C1 segment of cervical spinal cord (tissue), 14 donors: ENCODE results near the gene MMP14.
A peak's percentile ranks its signal among the peaks of the same experiment; 100 is the strongest.
"Not testable (repeated sequence)": the region's sequence is repeated elsewhere in the genome, so short reads cannot be mapped to it uniquely, and the experiment has no call there.

Experiments used
- DNase-seq, 14 donors: peaks; one replicate each; lab custom pipeline; 2025; lab: John Stamatoyannopoulos, UW

Gene MMP14

DNA sequence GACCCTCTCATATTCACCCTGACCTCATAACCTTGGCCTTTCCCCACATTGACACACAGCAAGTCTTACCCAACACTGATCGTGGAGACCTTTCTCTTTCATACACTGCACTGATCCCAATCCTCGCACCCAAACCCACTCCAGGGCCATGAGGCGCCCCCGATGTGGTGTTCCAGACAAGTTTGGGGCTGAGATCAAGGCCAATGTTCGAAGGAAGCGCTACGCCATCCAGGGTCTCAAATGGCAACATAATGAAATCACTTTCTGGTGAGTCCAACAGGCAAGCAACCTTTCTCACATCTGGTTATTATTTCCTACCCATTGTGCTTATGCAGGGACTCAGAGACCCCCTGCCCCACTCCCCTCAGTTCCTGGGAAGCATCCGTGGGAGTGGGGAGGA lies 5.4 kb downstream of the MMP14 start:
- DNase-seq = no peak

DNA sequence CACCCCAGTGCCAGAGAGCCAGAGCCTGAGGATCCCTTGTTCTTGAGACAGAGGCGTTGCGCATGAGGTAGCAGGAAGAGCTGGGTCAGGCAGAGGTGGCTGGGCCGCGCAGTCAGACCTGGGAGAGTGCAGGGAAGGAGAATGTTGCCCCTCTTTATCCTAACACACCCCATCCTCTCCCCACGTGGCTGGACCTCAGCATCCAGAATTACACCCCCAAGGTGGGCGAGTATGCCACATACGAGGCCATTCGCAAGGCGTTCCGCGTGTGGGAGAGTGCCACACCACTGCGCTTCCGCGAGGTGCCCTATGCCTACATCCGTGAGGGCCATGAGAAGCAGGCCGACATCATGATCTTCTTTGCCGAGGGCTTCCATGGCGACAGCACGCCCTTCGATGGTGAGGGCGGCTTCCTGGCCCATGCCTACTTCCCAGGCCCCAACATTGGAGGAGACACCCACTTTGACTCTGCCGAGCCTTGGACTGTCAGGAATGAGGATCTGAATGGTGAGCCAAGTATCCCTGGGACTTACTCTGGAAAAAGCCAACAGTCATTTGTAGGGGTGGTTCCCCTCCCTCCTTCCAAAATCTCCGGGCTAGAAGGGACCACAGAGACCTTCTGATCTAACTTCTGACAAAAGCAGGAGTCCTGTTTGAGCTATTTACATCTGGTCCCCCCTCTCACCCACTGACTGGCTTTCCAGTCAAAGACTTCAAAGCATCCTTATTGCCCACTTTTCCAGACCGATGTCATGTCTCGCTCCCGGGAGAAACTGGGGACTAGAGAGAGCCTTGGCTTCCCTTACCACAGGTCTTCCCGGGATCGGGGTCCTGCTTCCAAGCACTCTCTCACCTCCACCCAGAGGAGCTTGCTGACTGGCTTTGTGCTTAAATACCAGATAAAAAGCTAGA lies 6.1 kb downstream of the MMP14 start:
- no peak for DNase-seq

DNA sequence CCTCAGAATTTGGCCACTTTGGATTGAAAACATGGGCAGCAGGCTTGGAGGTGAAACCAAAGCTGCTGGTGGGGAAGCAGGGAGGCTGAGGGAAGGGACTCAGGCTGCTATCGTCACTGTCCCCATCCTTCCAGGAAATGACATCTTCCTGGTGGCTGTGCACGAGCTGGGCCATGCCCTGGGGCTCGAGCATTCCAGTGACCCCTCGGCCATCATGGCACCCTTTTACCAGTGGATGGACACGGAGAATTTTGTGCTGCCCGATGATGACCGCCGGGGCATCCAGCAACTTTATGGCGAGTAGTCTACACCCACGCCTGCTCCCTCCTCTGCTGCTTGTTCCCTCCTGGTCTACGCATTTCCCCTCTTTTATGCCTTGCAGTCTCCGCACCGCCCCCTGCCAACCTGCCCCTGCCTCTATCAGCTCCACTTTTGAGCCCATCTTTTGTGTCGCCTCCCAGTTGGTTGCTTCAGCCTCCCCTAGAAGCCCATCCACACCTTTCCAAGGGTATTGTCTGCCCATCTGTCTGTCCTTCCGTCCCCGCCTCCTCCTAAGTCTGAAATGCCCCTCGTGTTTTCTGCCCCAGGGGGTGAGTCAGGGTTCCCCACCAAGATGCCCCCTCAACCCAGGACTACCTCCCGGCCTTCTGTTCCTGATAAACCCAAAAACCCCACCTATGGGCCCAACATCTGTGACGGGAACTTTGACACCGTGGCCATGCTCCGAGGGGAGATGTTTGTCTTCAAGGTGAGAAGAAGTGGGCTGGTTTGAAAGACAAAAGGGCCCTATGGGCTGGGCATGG lies 6.9 kb downstream of the MMP14 start:
- no peak for DNase-seq

DNA sequence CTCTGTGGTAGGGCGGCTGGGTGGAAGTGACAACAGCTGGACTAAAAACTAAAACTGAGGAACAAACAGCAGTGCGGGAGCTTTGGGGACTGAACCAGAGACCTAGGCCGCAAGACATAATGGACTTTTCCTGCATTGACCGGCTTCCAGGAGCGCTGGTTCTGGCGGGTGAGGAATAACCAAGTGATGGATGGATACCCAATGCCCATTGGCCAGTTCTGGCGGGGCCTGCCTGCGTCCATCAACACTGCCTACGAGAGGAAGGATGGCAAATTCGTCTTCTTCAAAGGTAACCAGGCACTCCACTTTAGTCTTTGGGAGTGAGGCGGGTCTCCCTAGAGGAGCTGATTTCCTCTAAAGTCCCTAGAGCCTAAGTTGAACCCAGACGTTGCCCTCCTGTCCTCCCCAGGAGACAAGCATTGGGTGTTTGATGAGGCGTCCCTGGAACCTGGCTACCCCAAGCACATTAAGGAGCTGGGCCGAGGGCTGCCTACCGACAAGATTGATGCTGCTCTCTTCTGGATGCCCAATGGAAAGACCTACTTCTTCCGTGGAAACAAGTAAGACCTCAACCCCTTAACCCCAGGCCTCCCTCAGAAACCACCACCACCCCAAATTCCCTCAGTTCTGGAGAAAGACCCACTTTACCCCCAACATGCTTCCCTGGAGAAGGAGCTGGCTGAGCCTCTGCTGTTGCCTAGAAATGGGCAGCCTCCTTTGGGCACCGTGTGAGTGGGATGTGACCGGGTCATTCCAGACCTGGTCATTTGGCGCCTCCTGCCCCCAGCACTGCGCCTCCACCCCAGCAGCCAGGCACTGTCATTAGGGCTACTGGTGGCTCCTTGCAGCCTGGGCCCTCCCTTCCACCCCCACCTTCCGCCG lies 8.1 kb downstream of the MMP14 start:
- no peak for DNase-seq

DNA sequence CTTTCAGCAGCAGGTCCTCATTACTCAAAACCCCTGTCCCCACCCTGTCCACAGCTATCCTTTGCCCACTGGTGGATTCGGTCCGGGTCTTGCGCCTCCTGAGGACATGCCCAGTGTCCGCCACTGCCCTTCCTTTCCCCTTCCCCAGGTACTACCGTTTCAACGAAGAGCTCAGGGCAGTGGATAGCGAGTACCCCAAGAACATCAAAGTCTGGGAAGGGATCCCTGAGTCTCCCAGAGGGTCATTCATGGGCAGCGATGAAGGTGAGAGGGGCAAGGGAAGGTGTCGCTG lies 8.7 kb downstream of the MMP14 start:
- DNase-seq = no peak

DNA sequence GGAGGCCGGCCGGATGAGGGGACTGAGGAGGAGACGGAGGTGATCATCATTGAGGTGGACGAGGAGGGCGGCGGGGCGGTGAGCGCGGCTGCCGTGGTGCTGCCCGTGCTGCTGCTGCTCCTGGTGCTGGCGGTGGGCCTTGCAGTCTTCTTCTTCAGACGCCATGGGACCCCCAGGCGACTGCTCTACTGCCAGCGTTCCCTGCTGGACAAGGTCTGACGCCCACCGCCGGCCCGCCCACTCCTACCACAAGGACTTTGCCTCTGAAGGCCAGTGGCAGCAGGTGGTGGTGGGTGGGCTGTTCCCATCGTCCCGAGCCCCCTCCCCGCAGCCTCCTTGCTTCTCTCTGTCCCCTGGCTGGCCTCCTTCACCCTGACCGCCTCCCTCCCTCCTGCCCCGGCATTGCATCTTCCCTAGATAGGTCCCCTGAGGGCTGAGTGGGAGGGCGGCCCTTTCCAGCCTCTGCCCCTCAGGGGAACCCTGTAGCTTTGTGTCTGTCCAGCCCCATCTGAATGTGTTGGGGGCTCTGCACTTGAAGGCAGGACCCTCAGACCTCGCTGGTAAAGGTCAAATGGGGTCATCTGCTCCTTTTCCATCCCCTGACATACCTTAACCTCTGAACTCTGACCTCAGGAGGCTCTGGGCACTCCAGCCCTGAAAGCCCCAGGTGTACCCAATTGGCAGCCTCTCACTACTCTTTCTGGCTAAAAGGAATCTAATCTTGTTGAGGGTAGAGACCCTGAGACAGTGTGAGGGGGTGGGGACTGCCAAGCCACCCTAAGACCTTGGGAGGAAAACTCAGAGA lies 9.6 kb downstream of the MMP14 start:
- DNase-seq = no peak

DNA sequence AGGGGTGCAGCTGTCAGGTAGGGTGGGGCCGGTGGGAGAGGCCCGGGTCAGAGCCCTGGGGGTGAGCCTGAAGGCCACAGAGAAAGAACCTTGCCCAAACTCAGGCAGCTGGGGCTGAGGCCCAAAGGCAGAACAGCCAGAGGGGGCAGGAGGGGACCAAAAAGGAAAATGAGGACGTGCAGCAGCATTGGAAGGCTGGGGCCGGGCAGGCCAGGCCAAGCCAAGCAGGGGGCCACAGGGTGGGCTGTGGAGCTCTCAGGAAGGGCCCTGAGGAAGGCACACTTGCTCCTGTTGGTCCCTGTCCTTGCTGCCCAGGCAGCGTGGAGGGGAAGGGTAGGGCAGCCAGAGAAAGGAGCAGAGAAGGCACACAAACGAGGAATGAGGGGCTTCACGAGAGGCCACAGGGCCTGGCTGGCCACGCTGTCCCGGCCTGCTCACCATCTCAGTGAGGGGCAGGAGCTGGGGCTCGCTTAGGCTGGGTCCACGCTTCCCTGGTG lies 10.5 kb downstream of the MMP14 start:
- no peak for DNase-seq

DNA sequence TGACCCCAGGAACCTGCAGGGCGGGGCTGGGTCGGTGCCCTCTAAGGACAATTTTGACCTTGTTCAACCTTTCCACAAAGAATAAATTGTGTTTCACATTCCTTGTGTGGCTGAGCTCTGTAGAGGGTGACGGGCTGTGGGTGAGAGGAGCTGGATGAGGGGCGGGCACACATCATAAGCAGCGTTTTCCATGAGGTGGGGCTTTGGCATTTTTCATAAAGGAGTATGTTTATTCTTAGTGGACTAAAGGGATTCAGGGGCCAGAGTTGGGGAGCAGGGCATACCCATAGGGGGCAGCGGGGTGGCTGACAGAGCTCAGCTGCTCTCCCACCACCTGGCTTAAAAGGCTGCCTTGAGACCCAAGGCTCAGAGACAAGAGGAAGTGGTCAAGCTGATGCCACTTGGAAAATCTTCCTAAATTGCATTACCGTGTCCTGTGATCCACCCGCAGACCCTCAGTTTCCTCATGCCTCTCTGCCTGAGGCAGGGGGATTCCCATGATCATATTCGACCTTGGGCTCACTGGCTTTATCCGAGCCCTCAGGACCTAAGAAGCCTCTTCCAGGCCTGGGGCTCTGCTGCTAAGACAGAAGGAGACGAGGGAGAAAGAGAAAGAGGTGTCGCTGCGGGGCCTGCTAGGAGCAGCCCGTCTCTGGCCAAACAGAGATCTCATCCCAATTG lies 11.4 kb downstream of the MMP14 start:
- DNase-seq = no peak

DNA sequence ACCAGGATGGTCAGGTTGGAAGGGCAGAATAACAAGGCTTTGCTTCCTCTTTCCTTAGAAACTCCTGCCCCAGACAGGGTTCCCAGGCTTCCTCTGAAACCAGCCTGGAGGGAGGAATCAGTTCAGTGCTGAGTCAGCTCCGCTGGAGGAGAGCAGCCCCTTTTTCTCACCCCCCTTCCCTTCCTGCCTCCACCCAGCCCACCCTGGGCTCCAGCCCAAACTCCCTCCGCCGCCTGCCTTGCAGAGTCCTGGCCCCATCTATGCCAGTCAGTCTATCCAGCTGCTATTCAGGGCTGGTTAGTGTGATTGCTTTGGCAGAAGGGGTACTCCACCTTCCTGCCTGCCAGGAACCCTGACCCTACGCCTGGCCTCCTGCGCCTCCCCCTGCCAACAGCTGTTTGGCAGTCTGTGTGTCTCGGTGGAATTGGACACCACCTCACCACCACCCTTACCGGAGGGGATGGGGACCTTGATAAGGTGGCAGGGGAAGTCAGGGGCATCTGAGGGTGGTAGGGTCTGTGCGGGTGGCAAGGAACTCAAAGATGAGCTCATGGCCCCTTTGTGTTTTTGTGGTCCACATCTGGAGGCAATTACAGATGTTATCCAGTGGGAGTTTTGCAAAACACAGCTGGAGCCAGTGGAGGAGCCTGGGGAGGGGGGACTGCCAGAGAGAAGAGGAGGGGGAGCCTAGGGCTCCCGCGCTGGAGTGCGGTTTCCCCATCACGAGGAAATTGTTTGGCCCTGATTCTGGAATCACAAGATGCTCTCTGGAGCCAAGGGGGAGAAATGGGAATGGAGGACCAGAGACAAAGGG lies 12.2 kb downstream of the MMP14 start:
- peak in 4 of 14 donors; percentile 22 to 57 (median 46) for DNase-seq

DNA sequence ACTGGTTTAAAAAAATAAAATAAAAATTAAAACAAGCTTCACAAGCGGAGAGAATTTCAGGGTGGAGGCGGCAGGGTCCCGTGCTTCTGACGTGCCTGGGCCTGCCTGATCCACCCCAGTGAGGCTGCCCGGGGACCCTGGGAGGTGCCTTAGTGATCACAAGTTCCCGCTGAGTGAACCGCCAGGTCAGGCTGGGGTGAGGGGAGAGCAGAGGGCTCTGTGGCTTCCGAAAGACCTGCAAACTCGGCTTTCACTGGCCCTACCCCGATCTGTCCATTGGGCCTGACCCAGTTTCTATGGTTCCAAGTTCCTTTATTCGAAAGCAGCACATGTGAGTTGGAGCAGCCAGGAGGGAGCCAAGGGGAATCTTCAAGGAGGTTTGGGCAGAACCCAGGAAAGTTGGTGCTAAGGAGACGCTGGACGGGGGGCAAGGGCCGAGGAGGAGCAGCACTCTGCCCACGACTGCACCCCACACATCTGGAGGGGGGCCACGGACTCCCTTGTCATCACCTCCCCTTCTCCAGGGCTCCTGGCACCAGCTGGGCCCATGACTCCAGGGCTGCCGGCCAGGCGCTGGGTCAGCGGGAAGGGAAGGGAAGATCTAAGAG lies 12.9 kb downstream of the MMP14 start:
- peak in 8 of 14 donors; percentile 26 to 70 (median 60) for DNase-seq

DNA sequence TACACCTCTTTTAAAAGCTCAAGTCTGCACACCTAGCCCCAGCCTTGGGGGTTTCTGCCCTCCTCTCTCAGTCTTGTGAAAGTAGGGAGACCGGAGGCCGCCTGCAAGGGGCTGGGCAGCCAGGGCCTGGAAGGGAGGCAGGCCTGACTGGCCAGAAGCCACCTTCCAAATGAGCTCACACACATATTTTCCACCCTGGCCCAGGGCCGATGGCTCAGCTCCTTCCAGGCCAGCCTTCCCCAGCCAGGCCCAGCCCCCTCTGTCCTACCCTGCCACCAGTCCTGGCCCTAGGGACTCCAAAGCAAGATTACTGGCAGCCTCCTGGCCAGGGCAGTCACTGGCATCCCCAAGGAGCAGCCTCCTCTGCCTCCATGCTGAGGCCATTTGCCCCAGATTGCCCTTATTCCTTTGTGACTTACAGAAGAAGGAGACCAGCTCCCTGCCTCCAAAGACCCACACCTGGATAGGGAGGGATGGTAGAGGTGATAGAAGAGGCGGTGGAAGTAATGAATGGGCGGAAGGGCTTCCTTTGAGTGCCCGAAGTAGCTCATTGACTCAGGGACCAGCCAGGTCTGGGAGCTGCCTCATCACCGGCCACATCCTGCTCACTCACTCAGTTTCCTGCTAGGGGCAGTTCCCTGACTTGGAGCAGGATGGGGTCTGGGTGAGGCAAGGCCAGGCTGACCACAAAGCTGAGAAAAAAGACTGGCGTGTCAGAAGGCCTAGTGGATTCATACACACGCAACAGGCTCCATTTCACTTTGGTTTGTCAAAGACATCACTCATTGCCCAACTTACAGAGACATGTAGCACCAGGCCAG lies 14.8 kb downstream of the MMP14 start:
- DNase-seq = peak in 9 of 14 donors; percentile 18 to 86 (median 55)

DNA sequence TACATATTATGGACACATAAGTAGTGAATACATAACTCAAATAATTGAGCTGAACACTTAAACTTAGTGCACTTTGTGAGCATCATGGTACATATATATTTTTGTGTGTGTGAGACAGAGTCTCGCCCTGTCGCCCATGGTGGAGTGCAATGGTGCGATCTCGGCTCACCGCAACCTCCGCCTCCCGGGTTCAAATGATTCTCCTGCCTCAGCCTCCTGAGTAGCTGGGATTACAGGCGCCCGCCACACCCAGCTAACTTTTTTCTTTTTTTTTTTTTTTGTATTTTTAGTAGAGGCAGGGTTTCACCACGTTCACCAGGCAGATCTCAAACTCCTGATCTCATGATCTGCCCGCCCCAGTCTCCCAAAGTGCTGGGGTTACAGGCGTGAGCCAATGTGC lies 15.8 kb downstream of the MMP14 start:
- not testable (repeated sequence) for DNase-seq

DNA sequence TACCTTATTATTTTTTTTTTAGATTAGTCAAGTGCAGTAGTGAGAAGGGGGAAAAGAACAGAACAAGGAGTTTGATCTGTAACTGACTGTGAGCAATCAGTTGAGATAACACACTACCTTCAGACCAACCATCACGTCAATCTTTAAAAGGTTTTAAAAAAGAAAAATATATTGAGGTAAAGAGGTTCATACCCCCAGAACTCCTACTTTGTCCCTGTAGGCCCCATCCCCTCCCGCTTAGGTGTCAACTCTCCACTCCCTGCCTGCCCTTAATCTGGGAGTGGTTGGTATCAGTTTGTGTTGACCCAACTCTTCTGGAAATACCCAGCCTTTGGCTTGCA lies 16.2 kb downstream of the MMP14 start:
- DNase-seq = no peak

DNA sequence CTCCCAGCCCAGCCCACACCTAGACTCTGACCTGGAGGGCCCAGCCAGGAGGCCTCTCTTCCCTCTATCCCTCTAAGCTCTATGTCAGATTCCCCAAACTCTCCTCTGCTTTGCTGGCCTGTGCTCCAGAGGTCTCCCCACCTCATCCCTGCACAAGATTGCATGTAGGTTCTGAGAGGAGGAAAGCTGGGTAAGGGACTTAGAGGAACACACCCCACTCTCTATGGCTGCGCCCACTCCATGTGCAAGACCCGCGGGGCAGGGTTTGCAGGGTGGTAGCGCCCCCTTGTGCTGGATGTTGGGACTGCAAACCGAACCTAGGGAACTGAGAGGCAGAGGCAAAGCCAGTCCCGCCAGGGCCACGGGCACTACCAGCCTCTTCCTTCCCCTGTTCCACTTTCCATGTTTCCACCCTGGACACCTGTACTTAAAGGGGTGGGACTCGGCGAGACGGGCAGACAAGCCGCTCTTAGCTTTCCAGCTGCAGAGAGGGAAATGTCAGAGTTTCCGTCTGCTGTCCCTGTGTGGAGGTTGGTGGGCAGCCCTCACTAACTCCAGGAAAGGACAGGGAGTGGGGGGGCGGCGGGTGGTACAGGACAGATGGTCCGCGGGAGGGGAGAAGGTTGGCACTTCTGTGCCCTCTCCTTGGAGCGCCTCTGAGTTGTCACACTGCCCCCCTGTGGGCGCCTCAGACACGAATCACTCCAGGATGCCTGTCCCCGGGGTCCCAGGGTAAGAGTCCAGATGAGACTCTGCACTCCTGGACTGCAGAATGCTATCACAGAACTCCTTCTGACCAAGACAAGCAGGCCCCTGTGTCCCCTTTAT lies 16.8 kb downstream of the MMP14 start:
- peak in 13 of 14 donors; percentile 14 to 88 (median 71) for DNase-seq

DNA sequence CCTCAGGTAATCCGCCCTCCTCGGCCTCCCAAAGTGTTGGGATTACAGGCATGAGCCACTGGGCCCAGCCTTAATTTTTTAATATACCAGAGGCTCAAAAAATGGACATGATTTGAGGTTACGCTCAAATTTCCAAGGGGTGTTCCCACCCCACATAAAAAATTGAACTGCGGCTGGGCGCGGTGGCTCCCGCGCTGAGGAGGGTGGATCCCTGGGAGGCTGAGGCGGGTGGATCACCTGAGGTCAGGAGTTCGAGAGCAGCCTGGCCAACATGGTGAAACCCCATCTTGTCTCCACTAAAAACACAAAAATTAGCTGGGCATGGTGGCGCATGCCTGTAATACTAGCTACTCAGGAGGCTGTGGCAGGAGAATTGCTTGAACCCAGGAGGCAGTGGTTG lies 17.9 kb downstream of the MMP14 start:
- not testable (repeated sequence) for DNase-seq

DNA sequence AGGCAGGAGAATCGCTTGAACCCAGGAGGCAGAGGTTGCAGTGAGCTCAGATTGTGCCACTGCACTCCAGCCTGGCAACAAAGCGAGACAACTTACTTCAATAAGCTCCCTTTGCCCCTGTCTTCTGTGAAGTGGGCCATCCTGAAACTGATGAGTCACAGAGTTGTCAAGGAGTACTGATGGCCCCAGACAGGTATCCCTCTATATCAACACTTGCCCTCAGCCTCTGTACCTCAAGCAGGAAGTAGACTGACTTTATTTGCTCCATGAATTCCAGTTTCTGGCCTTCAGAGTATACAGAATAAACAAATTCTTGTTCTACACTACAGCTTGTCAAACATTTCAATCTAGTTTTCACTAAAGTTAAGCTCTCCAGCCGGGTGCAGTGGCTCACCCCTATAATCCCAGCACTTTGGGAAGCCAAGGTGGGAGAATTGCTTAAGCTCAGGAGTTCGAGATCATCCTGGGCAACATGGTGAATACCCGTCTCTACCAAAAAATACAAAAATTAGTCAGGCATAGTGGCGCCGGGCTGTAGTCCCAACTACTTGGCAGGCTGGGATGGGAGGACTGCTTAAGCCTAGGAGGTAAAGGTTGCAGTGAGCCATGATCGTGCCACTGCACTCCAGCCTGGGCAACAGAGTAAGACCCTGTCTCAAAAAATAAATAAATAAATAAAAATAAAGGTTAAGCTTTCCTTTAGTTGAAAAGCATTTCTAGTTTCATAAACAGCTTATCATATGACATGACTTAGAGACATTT lies 18.8 kb downstream of the MMP14 start:
- no peak for DNase-seq

DNA sequence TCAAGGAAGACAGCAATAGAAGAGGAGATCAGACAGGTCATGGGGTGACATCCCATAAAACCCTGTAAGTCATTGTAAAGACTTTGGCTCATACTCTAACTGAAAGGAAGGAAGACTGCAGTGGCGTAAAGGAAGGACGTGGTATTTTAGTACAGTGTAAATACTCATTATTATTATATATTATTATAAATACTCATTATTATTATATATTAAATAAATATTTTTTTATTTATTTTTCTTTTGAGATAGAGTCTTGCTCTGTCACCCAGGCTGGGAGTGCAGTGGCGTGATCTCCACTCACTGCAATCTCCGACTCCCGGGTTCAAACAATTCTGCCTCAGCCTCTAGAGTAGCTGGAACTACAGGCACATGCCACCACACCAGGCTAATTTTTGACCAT lies 20.0 kb downstream of the MMP14 start:
- DNase-seq = no peak
